PFSK-1 (cell line): Measurements from ENCODE around the gene RAC2.

Source experiments
- FOXP2 ChIP-seq: optimal IDR thresholded peaks from 2 replicates; pipeline ENCODE3; 2011; ENCODE audit warnings: borderline replicate concordance, control low read depth, inconsistent platforms; ENCODE audit not compliant: insufficient read depth; ENCODE audit errors: extremely low read length, extremely low read depth
- POLR2AphosphoS5 ChIP-seq: IDR thresholded peaks from 2 replicates; pipeline ENCODE4 v1.6.1; 2012; ENCODE audit warnings: low read depth, mild to moderate bottlenecking, control low read depth, low read length, moderate library complexity
- REST ChIP-seq, 2 experiments: IDR thresholded peaks; 2 replicates each; pipeline versions ENCODE4 v1.6.1 to v1.8.0; 2011 to 2012; ENCODE audit warnings: low read depth in 2 of 2, low read length in 2 of 2, control low read depth in 1 of 2, inconsistent platforms in 1 of 2, mild to moderate bottlenecking in 1 of 2, moderate library complexity in 1 of 2; ENCODE audit not compliant: insufficient read depth in 1 of 2
- SIN3A ChIP-seq: IDR thresholded peaks from 2 replicates; pipeline ENCODE4 v1.6.1; 2012; ENCODE audit warnings: mild to moderate bottlenecking, low read length, moderate library complexity, borderline replicate concordance; ENCODE audit not compliant: insufficient read depth
- TAF1 ChIP-seq: IDR thresholded peaks from 2 replicates; pipeline ENCODE4 v1.6.1; 2012; ENCODE audit warnings: low read length, control low read depth, borderline replicate concordance; ENCODE audit not compliant: insufficient read depth

Gene RAC2

GRCh38 chr22:37226514-37226913 is 17.6 kb downstream of the RAC2 start:
- TF ChIP-seq POLR2AphosphoS5 (no peak), TAF1 (no peak), FOXP2 (no peak), REST (IDR thresholded peaks at IDR 0.05; ENCODE audit: insufficient read depth in 1 of 2, low read depth in 2 of 2, low read length in 2 of 2) (no peak), SIN3A (no peak)

- TF ChIP-seq TAF1 (no peak), FOXP2 (no peak), REST (IDR thresholded peaks at IDR 0.05; ENCODE audit: insufficient read depth in 1 of 2, low read depth in 2 of 2, low read length in 2 of 2) (no peak), POLR2AphosphoS5 (no peak), SIN3A (no peak)
These were observed 18.0 kb downstream of the RAC2 start for GRCh38 chr22:37226087-37226486.

GRCh38 chr22:37225481-37225880 is 18.6 kb downstream of the RAC2 start:
- TF ChIP-seq SIN3A (no peak), POLR2AphosphoS5 (no peak), TAF1 (no peak), REST (IDR thresholded peaks at IDR 0.05; ENCODE audit: insufficient read depth in 1 of 2, low read depth in 2 of 2, low read length in 2 of 2) (no peak), FOXP2 (no peak)

- no peak for TF ChIP-seq FOXP2
These were observed 19.2 kb downstream of the RAC2 start for GRCh38 chr22:37224757-37225420.

- TF ChIP-seq REST (IDR thresholded peaks at IDR 0.05; ENCODE audit: insufficient read depth in 1 of 2, low read depth in 2 of 2, low read length in 2 of 2) = no peak
These were observed 20.0 kb downstream of the RAC2 start for GRCh38 chr22:37223965-37224551.
